GM12801 (cell line): Measurements from ENCODE around the gene NAV1.

Experiments
- TF ChIP-seq, protein P1 (sequence below): IDR thresholded peaks from one replicate; pipeline ENCODE4 v1.5.1; 2011; ENCODE audit warnings: control low read depth; ENCODE audit not compliant: insufficient read length; ENCODE audit errors: extremely low read depth

NAV1 gene

DNA sequence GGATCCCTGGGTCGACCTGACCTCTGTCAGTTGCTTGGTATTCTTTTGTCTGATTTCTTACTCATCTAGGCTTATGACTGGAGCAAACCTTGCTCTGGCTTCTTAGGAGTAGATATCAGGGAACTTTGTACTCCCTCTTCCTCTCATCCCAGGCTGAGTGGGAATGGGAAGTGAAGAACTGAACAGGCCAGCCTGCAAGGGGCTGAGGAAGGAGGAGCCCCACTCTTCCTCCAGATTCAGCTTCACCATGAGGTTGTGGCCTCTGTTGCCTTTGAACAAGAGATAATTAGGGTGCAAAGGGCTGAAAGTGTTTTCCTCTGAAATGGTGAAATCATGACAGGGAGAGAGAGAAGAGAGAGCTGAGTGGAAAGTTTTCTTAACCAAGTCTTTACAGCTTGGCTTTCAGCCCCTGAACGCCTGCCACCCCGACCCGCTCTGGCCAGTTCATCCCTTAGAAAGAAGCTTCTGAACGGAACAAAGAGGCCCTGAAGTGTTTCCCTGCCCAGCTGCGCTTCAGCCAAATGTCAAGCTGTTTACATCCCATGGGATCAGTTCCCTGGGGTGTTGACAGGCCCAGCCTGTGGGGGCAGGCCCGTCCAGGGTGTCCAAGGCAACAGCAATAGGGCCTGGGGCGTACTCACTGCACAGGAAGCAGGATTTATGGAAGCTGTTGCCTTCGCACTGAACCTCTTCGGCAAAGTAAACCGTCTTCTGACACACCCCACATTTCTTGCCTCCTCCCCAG, 43.2 kb upstream of the NAV1 start:
- TF ChIP-seq, protein P1, sequence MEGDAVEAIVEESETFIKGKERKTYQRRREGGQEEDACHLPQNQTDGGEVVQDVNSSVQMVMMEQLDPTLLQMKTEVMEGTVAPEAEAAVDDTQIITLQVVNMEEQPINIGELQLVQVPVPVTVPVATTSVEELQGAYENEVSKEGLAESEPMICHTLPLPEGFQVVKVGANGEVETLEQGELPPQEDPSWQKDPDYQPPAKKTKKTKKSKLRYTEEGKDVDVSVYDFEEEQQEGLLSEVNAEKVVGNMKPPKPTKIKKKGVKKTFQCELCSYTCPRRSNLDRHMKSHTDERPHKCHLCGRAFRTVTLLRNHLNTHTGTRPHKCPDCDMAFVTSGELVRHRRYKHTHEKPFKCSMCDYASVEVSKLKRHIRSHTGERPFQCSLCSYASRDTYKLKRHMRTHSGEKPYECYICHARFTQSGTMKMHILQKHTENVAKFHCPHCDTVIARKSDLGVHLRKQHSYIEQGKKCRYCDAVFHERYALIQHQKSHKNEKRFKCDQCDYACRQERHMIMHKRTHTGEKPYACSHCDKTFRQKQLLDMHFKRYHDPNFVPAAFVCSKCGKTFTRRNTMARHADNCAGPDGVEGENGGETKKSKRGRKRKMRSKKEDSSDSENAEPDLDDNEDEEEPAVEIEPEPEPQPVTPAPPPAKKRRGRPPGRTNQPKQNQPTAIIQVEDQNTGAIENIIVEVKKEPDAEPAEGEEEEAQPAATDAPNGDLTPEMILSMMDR = no peak

DNA sequence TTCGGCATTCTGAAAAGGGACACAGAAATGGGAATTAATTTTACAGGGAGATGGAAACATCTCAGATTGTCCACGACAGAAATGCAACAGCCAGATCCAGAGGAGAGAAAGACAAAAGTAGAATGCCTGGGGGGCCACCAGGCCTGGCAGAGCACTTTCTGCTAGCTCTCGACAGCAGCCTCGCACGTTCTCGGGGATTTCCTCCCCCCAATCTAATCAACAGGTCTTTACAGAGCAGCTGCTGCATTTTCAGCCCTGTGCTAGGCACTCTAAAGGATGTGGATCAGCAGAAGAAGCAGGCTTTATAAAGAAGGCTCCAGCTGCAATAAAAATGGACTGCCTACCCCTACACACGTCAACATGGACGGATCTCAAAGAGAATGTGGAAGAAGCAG, 42.6 kb upstream of the NAV1 start:
- TF ChIP-seq, protein P1 = no peak

DNA sequence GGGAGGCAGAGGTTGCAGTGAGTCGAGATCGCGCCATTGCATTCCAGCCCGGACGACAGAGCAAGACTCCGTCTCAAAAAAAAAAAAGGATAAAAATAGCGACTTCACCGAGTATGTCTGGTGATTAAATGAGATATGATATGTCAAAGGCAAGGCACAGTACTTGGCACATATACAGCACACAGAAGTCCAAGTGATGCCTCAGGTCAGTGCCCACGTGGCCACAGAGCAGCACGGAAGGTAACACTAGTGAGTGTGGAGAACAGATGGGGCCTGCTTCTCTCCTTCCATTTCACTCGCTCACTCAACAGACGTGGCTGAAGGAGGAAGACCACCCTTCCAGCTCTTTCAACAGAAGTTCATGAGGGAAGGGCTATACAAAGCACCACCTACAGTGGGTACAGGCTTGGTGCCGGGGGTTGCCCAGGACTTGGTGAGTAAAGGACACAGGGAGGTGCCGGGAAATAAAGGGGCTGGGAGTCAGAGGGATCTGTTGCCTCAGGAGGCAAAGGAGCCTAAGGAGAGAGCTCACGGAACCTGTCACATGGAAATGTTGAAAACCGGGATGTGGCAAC, 40.9 kb upstream of the NAV1 start:
- TF ChIP-seq, protein P1 = no peak

DNA sequence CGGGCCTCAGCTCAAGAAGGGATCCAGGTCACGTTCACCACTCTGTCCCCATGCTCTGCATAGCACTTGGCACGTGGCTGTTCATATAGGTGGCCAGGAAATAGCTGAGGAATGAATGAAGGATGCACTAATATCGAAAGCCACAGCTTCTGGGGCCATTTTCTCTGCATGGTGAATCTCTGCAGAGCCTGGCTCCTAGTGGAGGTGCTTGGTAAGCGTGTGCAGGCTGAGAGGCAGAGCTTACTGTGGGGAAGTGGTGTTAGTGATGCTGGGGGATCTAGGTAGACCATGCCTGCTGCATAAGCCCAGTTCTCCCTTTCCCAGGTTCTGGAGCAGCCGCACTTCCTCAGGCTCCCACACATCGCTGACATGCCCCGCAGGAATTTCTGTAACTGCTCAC, 40.3 kb upstream of the NAV1 start:
- TF ChIP-seq, protein P1 = no peak

DNA sequence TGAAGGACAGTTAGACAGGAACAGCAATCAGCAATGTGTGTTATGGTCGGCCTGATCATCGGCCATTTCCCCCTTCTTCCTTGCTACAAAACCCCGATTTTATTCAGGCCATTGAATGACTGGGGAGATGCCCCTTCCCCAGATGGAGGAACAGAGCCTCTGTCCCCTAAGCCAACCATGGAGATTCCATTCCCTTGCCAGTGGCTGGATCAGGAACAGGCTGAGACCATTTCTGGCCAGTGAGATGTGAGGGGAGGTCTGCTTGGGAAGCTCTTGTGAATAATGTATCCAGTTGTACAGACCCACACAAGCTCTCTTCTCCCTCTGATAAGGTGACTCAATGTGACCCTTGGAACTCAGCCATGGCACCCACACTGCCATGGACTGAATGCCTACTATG, 39.7 kb upstream of the NAV1 start:
- TF ChIP-seq, protein P1 = no peak

DNA sequence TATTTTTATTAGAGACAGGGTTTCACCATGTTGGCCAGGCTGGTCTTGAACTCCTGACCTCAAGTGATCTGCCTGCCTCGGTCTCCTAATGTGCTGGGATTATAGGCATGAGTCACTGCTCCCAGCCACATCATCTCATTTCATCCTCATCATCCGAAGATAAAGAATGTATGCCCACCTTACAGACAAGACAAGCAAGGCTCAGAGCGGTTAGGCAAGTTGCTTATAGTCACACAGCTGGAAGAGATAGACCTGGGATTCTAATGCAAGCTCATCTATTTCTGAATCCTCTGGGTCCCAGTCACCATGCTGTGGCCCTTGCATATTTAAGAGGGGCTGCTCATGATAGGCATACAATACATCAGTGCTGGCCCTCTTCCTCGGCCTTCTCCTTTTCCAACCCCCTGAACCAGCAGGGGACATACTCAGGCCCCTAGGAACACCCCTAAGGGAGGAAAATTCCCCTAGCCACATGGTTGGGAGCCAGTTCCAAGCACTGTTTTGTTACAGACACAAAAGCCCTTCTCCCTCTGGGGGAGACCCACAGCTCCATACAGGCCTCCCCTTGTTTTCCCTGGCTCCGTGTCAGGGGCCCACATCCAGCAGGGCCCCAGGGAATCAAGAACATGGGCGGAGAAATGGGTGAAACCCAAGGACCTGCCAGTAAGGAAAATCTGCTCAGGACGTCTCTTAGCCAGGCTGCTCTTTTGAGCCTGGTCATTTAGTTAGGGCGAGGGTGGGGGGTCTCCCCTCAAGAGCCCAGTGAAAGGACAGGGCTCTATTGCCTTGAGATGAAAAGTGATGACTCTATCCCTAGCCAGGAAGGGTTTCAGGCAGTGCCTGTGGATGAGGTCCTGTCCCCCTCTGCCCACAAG, 38.9 kb upstream of the NAV1 start:
- TF ChIP-seq, protein P1 = no peak

DNA sequence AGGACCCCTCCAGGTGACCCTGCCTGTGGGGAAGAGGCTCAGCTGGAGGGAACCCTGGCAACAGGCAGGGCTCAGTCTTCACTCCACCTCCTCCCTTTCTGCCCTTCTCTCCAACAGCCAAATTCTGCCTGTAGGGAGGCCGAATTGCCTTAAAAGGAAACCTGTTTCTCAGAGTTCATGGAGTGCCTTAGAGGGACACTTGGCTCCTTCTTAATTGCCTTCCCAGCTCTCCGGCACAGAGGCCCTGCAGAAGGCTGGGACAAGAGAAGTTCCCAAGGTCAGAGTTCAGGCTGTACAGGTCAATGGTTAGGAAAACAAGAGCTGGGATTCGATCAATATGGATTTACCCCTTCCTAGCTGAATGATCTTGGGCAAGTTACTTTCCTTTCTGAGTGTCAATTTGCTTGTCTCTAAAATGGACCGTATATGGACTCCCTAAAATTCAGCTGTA, 38.2 kb upstream of the NAV1 start:
- TF ChIP-seq, protein P1 = no peak
